DOHH2 (cell line): ENCODE data around the gene NLK.

Experiments
- H3F3A ChIP-seq: fragments of 200-600 bp; sonication (generic), shearing (Covaris generic); 2 replicates; pipeline ENCODE4 v1.6.0; 2016; ENCODE audit warnings: antibody characterized with exemption, mild to moderate bottlenecking; ENCODE audit not compliant: control insufficient read depth, insufficient read depth
- H3K27ac ChIP-seq: fragments of 200-600 bp; sonication (generic); 2 replicates; pipeline ENCODE4 v1.5.1; 2014; ENCODE audit warnings: low read depth, mild to moderate bottlenecking, low read length, moderate library complexity
- H3K27me3 ChIP-seq: fragments of 200-600 bp; sonication (generic); 2 replicates; pipeline ENCODE4 v1.6.1; 2014; ENCODE audit warnings: mild to moderate bottlenecking, low read length, mixed read lengths; ENCODE audit not compliant: control insufficient read depth
- H3K36me3 ChIP-seq: fragments of 200-600 bp; sonication (generic); 2 replicates; pipeline ENCODE4 v1.6.1; 2014; ENCODE audit warnings: mild to moderate bottlenecking, low read length, moderate library complexity, mixed read lengths; ENCODE audit not compliant: control insufficient read depth
- H3K4me1 ChIP-seq: fragments of 200-600 bp; sonication (generic); 2 replicates; pipeline ENCODE4 v1.6.1; 2014; ENCODE audit warnings: mild to moderate bottlenecking, low read length, mixed read lengths; ENCODE audit not compliant: control insufficient read depth
- H3K4me2 ChIP-seq: fragments of 200-600 bp; sonication (generic); 2 replicates; pipeline ENCODE4 v1.6.0; 2014; ENCODE audit warnings: mild to moderate bottlenecking, low read length, moderate library complexity
- H3K4me3 ChIP-seq: fragments of 200-600 bp; sonication (generic); 2 replicates; pipeline ENCODE4 v1.5.1; 2014; ENCODE audit warnings: mild to moderate bottlenecking, low read length, mixed read lengths
- H3K79me2 ChIP-seq: fragments of 200-600 bp; sonication (generic); 2 replicates; pipeline ENCODE4 v1.6.1; 2014; ENCODE audit warnings: mild to moderate bottlenecking, low read length, mixed read lengths; ENCODE audit not compliant: control insufficient read depth
- H3K9me2 ChIP-seq: fragments of 200-600 bp; sonication (generic); replicated peaks from 2 replicates; pipeline ENCODE4 v1.6.1; 2014; ENCODE audit warnings: mild to moderate bottlenecking, low read length, mixed read lengths; ENCODE audit not compliant: control insufficient read depth
- H3K9me3 ChIP-seq: fragments of 200-600 bp; sonication (generic); 2 replicates; pipeline ENCODE4 v1.6.1; 2014; ENCODE audit warnings: antibody characterized with exemption, low read length, mixed read lengths; ENCODE audit not compliant: control insufficient read depth, insufficient read depth
- H4K20me1 ChIP-seq: fragments of 200-600 bp; sonication (generic); 2 replicates; pipeline ENCODE4 v1.6.0; 2014; ENCODE audit warnings: low read depth, mild to moderate bottlenecking, antibody characterized with exemption, low read length, moderate library complexity; ENCODE audit not compliant: control insufficient read depth, insufficient read depth
- CTCF ChIP-seq: fragments of 200-600 bp; sonication (generic); IDR thresholded peaks from one replicate; pipeline ENCODE4 v1.5.1; 2014; ENCODE audit warnings: antibody characterized with exemption, mild to moderate bottlenecking, low read depth, low read length; ENCODE audit not compliant: poor library complexity, severe bottlenecking
- EZH2phosphoT487 ChIP-seq: fragments of 200-600 bp; sonication (generic); IDR thresholded peaks from 2 replicates; pipeline ENCODE4 v1.6.1; 2017; ENCODE audit warnings: borderline replicate concordance, mild to moderate bottlenecking, antibody characterized with exemption, low read length, moderate library complexity, mixed read lengths

The NLK gene

GRCh38 chr17:28196636-28197035 lies 154.2 kb downstream of the NLK start:
- Histone ChIP-seq H3K4me1 (no peaks in the 10 kb centered on the region), H3K36me3 (peaks cover 23% of the 10 kb centered on the region), H3K9me2 (no peaks in the 10 kb centered on the region), H3K79me2 (no peaks in the 10 kb centered on the region), H3K4me3 (no peak overlapping the region), H3K27me3 (no peaks in the 10 kb centered on the region), H3F3A (0 out of 2 replicates have a peak, but pooled peaks cover 2% of the 10 kb centered on the region), H3K27ac (no peak overlapping the region), H3K4me2 (no peak overlapping the region), H3K9me3 (no peaks in the 10 kb centered on the region), H4K20me1 (no peaks in the 10 kb centered on the region)
- no peak for TF ChIP-seq CTCF
- no peak for TF ChIP-seq EZH2phosphoT487

GRCh38 chr17:28199115-28199514 lies 156.6 kb downstream of the NLK start:
- Histone ChIP-seq H3K4me2 (no peak overlapping the region), H3K4me3 (no peak overlapping the region), H3K27ac (no peak overlapping the region), H3F3A (0 out of 2 replicates have a peak, but pooled peaks cover 2% of the 10 kb centered on the region), H3K27me3 (no peaks in the 10 kb centered on the region), H3K36me3 (peaks cover 13% of the 10 kb centered on the region), H3K79me2 (no peaks in the 10 kb centered on the region), H3K9me3 (no peaks in the 10 kb centered on the region), H4K20me1 (no peaks in the 10 kb centered on the region), H3K9me2 (no peaks in the 10 kb centered on the region), H3K4me1 (no peaks in the 10 kb centered on the region)
- TF ChIP-seq CTCF (no peak), EZH2phosphoT487 (no peak)

- H3K9me3 ChIP-seq, result no peaks in the 10 kb centered on the region
- no peaks in the 10 kb centered on the region for H3K4me1 ChIP-seq
- H3K27me3 ChIP-seq, result no peaks in the 10 kb centered on the region
- TF ChIP-seq EZH2phosphoT487 (no peak), CTCF (no peak)
- H3F3A ChIP-seq, result 0 out of 2 replicates have a peak, but pooled peaks cover 2% of the 10 kb centered on the region
- H3K4me2 ChIP-seq, result no peak overlapping the region
- H3K4me3 ChIP-seq, result no peak overlapping the region
- H3K79me2 ChIP-seq, result no peaks in the 10 kb centered on the region
- no peaks in the 10 kb centered on the region for H4K20me1 ChIP-seq
- H3K9me2 ChIP-seq, result no peaks in the 10 kb centered on the region
- H3K36me3 ChIP-seq, result peaks cover 8% of the 10 kb centered on the region
- no peak overlapping the region for H3K27ac ChIP-seq
Measured at GRCh38 chr17:28199728-28200127, 157.3 kb downstream of the NLK start.
